ENCODE measurements around the gene LDB3.

Gene LDB3

GRCh38 chr10:86692664-86693063 lies 24.4 kb downstream of the LDB3 start:
- no peaks in the 10 kb centered on the region for H3K36me3 Mint-ChIP-seq (ENCODE audit: low read depth)
- no peaks in the 10 kb centered on the region for H3K9me3 Mint-ChIP-seq
- no peak for DNase-seq
- no peak for TF ChIP-seq CTCF (IDR thresholded peaks at IDR 0.05)
- H3K4me3 Mint-ChIP-seq = no peak overlapping the region
- H3K27me3 Mint-ChIP-seq (ENCODE audit: low read depth, poor library complexity) = peaks cover 8% of the 10 kb centered on the region
- no peak overlapping the region for H3K27ac Mint-ChIP-seq
- H3K4me1 Mint-ChIP-seq = peaks cover 38% of the 10 kb centered on the region

GRCh38 chr10:86693275-86693674 lies 25.0 kb downstream of the LDB3 start:
- Mint-ChIP-seq H3K9me3 (no peaks in the 10 kb centered on the region), H3K4me3 (no peak overlapping the region), H3K36me3 (ENCODE audit: low read depth) (no peaks in the 10 kb centered on the region), H3K27me3 (ENCODE audit: low read depth, poor library complexity) (peaks cover 8% of the 10 kb centered on the region), H3K4me1 (peaks cover 32% of the 10 kb centered on the region), H3K27ac (no peak overlapping the region)
- DNase-seq = no peak
- no peak for TF ChIP-seq CTCF (IDR thresholded peaks at IDR 0.05)

GRCh38 chr10:86693721-86694369 lies 25.5 kb downstream of the LDB3 start:
- TF ChIP-seq CTCF (IDR thresholded peaks at IDR 0.05) = peak; percentile 71
- Mint-ChIP-seq H3K4me1 (peaks cover 27% of the 10 kb centered on the region), H3K27me3 (ENCODE audit: low read depth, poor library complexity) (peaks cover 8% of the 10 kb centered on the region), H3K4me3 (no peak overlapping the region), H3K27ac (no peak overlapping the region), H3K9me3 (no peaks in the 10 kb centered on the region), H3K36me3 (ENCODE audit: low read depth) (no peaks in the 10 kb centered on the region)
- peak; percentile 65 for DNase-seq

GRCh38 chr10:86698207-86698940 lies 30.1 kb downstream of the LDB3 start:
- Mint-ChIP-seq H3K27me3 (ENCODE audit: low read depth, poor library complexity) (peaks cover 5% of the 10 kb centered on the region), H3K36me3 (ENCODE audit: low read depth) (no peaks in the 10 kb centered on the region), H3K4me3 (no peak overlapping the region), H3K9me3 (no peaks in the 10 kb centered on the region), H3K27ac (no peak overlapping the region), H3K4me1 (peaks cover 20% of the 10 kb centered on the region)
- no peak for DNase-seq
- no peak for TF ChIP-seq CTCF (IDR thresholded peaks at IDR 0.05)

GRCh38 chr10:86699125-86699524 lies 30.8 kb downstream of the LDB3 start:
- no peak for DNase-seq
- Mint-ChIP-seq H3K4me1 (peaks cover 15% of the 10 kb centered on the region), H3K27me3 (ENCODE audit: low read depth, poor library complexity) (peaks cover 9% of the 10 kb centered on the region), H3K27ac (no peak overlapping the region), H3K4me3 (no peak overlapping the region), H3K36me3 (ENCODE audit: low read depth) (no peaks in the 10 kb centered on the region), H3K9me3 (no peaks in the 10 kb centered on the region)
- TF ChIP-seq CTCF (IDR thresholded peaks at IDR 0.05) = no peak

GRCh38 chr10:86699541-86699940 lies 31.2 kb downstream of the LDB3 start:
- Mint-ChIP-seq H3K27me3 (ENCODE audit: low read depth, poor library complexity) (peaks cover 9% of the 10 kb centered on the region), H3K9me3 (no peaks in the 10 kb centered on the region), H3K36me3 (ENCODE audit: low read depth) (no peaks in the 10 kb centered on the region), H3K4me1 (peaks cover 14% of the 10 kb centered on the region), H3K4me3 (no peak overlapping the region), H3K27ac (no peak overlapping the region)
- DNase-seq = no peak
- TF ChIP-seq CTCF (IDR thresholded peaks at IDR 0.05) = no peak

Measured in nephron progenitor cell (in vitro differentiated cells).